ENCODE results near the gene DHRSX.
"Not testable (repeated sequence)": the region's sequence is repeated elsewhere in the genome, so short reads cannot be mapped to it uniquely, and the experiment has no call there.

The DHRSX gene

DNA sequence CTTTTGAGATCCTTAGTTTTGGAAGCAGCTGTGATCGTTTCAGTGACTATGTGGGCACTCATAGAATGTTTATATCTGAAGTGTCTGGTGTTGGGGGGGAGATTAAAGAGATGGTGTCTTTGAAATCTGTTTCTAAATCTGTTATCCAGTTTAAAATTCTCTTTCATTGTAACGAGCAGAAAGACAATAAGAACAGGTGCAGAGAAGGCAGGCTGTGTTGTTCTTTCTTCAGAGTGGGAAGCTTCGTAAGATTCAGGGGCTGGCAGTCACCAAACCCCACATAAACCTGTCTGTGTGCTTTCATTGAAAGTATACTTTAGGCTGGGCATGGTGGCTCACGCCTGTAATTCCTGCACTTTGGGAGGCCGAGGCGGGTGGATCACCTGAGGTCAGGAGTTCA is 16.3 kb upstream of the DHRSX start:
- no peak for DNase-seq

DNA sequence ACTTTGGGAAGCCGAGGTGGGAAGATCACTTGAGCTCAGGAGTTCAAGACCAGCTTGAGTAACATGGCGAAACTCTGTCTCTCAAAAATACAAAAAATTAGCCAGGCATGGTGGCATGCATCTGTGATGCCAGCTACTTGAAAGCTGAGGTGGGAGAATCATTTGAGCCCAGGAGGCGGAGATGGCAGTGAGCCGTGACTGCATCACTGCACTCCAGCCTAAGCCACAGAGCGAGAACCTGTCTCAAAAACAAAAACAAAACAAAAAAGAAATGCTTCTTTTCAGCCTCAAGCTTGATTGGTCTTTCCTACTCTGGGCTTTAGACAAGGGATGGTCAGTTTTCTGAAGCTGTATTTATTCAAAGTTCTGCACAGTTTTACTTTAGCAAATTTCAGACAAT is 15.8 kb upstream of the DHRSX start:
- DNase-seq = no peak

DNA sequence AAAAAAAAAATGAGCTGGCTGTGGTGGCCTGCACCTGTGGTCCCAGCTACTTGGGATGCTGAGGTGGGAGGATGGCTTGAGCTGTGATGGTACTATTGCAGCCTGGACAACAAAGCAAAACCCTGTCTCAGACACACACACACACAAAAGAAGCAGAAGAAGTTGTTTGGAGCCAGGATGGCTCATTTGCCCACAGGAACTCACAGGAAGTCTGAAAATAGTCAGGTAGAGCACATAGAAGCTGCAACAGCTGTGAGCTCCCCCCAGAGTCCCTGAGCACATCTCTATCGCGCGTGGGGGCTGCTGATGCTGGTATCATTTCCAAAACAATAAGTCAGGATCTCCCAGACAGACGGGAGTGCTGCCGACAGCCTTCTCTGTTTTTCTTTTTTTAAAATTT is 13.4 kb upstream of the DHRSX start:
- no peak for DNase-seq

DNA sequence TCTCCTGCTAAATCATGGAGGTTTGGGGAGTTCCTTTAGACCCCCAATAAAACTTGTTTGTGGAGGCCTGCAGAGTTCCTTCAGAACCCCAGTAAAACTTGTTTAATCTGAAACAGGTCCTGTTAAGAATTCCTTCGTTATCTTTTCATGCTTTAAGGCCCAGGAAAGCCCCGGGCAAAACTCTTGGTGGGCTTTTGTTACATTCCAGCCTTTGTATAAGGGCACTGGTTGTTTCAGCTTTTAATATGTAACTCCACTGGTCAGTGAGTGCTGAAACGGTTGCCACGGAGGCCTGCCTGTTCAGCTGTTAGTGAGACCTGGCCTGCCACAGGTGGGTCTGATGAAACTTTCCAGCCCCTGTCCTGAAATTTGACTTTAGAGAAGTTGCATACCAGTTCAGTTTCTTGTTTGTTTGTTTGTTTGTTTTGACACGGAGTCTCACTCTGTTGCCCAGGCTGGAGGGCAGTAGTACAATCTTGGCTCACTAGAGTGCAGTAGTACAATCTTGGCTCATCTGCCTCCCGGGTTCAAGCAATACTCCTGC is 12.4 kb upstream of the DHRSX start:
- no peak for DNase-seq

DNA sequence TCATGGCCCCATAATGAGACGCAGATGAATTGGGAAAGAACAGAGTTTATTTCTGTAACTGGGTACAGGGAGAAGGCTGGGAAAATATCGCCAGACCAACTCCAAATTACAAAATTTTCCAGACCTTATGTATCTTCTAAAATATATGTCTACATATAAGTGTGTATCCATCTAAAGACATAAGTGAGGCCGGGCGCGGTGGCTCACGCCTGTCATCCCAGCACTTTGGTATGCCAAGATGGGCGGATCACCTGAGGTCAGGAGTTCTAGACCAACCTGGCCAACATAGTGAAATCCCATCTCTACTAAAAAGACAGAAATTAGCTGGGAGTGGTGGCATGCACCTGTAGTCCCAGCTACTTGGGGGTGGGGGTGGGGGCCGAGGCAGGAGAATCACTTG is 11.7 kb upstream of the DHRSX start:
- DNase-seq = no peak

DNA sequence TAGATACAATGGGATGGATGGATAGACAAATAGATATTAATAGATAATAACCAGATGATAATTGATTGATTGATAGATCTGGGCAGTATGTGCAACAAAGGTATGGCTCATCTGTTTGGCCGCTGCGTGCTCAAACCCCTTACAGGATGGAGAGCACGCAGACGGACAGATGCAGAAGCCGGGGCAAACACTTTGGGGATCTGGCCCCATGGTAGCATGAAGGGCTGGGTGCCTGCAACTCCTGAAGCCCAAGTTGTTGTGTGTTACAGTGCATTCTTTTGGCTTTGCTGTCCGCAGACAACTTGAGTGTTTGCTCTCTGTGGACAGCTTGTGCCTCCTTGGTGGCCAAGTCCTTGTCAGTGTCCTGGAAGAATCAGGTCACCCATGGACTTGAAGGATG is 10.6 kb upstream of the DHRSX start:
- no peak for DNase-seq

DNA sequence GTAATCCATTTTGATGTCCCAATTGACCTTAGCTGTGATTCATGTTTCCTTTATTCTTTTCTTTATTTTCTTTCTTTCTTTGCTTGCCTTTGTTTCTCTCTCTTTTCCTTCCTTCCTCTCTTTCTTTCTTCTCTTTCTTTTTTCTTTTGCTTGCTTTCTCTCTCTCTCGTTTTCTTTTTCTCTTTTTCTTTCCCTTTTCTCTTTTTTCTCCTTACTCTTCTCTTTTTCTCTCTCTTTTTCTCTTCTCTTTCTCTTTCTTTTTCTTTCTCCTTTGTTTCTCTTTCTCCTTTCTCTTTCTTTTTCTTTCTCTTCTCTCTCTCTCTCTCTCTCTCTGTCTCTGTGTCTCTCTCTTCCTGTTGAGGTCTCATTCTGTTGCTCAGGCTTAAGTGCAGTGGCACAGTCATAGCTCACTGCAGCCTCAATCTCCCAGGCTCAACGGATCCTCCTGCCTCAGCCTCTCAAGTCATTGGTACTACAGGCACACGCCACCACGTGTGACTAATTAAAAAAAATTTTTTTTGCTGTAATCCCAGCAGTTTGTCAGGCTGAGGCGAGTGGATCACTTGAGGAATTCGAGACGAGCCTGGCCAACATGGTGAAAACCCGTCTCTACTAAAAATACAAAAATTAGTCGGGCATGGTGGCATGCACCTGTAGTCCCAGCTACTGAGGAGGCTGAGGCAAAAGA is 8.0 kb upstream of the DHRSX start:
- no peak for DNase-seq

DNA sequence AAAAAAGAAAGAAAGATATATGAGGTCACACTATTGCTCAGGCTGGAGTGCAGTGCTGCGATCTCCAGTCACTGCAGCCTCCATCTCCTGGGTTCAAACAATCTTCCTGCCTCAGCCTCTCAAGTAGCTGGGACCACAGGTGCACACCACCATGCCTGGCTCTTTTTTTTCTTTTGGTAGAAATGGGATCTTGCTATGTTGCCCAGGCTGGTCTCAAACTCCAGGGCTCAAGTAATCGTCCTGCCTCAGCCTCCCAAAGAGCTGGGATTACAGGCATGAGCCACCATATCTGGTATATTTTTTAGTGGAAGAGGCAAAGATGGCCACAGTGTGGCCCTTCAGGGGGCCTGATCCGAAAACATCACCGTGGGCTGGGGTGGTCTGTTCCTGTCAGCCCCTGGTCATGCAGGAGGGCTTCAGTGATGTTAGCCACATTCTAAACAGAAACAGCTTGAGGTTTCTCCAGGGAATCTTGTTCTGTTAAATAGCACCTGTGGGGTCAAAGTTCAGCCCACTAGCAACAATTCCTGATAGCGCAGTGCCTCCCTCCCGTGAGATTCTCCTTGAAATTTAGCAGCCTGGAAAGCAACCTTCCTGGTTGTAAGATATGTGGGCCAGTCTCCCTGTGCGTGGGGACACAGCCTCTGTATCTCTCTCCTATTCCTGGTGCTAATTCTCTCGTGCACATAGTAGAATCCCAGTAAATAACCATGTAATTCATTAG is 7.3 kb upstream of the DHRSX start:
- no peak for DNase-seq

DNA sequence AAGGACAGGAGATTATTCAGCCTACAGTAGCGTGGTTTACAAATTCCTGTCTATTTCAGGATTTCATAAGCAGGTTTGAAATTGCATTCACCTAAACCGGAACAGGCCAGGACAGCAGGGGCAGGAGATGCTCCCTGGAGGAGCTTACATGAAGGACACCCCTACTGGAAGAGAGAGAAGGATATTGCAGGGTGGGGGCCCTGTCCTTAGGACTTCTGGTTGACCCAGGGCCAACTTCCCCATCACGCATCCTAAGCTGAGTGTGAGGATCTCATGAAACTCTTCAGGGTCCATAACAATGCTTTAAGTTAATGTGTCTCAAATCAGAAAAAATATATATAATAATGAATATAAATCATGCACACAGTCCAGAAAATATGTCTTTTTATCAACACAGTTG is 6.4 kb upstream of the DHRSX start:
- DNase-seq = no peak

DNA sequence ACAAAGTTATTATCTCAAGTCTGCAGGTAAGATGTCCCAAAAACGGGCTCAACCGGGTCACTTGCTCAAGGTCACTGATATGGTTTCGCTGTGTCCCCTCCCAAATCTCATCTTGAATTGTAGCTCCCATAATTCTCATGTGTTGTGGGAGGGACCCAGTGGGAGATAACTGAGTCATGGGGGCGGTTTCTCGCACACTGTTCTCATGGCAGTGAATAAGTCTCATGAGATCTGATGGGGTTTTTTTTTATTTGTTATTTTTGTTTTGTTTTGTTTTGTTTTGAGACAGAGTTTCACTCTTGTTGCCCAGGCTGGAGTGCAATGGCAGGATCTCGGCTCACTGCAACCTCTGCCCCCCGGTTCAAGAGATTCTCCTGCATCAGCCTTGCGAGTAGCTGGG is 4.6 kb upstream of the DHRSX start:
- not testable (repeated sequence) for DNase-seq

DNA sequence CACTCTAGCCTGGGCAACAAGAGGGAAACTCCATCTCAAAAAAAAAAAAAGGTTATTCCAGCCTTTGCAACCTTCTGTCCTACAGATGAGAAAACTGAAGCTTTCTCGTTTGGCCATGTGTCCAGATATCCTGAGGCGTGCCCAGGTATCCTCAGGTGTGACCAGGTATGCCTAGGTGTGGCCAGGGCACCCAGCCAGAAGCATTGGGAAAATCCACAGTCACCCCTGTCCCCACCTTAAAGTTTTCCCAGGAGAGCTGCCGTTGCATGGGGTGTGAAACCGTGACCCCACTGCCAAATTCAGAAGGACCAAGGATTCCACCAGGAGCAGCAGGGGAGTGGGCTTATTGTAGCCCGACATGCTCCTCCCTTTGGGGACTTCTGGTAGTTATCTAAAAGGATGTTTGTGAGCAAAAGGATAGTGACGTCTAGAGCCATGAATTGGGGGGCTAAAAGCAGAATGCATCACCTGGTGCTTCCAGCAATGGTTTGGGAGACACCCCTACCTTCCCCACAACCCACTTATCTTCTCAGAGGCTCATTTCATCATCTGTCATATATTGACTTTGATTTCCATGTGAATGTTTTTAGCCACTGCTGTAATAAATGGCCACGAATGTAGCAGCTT is 4.0 kb upstream of the DHRSX start:
- no peak for DNase-seq

DNA sequence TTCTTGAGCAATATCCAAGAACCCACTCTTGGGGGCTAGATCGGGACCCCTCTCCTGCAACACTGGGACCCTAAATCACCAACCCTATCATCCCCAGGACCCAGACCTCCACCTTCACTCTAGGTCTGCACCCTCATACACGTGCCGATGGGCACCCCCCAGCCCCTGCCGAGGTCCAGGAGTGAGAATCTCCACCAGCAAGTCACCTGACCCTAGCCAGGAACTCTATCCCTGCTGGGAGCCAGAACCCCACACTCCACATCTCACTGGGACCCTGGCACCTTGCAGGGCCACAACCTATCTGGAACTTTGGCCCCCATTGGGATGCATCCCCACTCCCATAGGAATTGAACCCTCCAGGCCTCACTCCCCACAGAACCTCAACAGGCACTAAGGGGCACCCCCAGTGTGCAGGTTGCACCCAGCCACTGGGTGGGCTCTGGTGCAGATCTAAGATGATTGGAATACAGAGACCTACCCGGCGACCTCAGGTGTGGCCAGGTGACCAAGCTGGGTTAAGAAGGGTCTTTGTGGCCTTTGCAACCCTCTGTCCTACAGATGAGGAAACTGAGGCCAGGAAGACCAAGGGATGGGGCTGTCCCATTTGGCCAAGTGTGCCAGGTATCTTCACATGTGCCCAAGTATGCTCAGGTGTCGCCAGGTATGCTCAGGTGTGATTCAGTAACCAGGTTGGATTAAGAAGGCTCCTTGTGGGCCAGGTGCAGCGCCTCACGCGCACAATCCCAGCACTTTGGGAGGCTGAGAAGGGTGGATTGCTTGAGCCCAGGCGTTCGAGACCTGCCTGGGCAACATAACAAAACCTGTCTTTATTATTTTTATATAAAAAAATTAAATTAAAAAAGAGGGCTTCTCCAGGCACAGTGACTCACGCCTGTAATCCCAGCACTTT is 3.1 kb upstream of the DHRSX start:
- no peak for DNase-seq

DNA sequence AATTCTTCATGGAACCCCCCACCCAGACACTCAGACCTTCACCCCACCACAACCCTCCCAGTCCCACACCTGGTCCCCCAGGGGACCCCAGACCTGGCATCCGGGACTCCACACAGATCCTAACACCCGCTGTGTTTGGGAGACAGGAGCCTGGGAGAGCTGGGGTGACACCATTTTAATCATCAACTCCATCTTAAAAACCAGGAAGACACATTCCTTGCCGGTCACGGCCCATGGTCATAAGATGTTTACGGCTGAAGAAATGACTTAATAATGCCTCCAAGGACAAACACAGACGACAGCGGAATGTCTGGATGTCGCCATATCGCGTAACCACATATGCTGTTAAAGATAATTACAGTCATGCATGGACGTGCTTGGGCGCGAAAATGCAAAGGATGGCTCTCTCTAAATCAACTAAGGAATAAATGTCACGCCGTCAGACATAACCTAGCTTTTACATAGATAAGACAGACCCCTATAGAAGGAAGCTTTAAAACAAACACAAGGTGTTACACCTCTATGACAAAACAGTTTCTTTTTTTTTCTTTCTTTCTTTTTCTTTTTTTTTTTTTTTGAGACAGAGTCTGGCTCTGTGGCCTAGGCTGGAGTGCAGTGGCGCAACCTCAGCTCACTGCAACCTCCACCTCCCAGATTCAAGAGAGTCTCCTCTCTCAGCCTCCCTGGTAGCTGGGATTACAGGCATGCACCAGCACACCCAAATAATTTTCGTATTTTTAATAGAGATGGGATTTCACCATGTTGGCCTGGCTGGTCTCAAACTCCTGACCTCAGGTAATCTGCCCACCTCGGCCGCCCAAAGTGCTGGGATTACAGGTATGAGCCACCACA is 2.1 kb upstream of the DHRSX start:
- no peak for DNase-seq

DNA sequence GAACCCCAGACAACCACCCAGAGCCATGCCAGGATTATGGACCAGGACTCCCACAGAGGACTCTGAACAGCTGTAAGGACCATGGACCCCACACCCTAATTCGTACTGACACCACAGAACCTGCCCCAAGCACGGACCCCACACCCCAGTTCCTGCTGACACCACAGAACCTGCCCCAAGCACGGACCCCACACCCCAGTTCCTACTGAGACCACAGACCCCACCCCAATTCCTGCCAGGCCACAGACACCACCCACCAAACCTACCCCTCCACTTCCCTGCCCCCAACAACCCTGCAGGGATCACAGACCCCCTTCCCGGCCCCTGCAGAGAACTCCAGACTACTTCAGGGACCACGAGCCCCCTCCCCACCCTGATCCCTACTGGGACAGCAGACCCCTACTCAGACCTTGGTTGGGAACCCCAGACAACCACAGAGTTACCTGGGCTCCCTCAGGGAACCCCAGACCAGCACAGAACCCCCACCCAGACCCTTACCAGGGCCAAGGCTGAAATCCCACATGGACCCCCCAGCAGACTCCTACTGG is 1.4 kb upstream of the DHRSX start:
- no peak for DNase-seq

DNA sequence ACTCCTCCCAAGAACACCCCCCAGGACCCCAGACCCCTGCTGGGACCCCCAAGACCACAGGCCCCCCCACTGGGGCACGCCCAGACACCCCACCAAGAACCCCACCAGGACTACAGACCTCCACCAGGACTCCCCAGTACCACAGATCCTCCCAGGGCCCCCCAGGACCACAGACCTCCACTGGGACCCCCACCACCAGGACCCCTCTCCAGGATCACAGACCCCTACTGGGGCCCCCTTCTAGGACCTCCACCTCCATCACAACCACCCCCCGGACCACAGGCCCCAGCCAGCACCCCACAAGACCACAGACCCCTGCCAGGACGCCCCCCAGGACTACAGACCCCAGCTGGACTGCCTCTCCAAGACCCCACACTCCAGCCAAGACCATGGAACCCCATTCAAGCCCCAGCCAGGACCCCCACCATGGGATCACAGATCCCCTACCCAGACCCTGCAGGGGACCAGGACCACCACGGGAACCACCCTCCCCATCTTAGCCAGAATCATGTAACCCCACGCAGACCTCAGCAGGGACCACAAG is 855 bp upstream of the DHRSX start:
- DNase-seq = no peak

DNA sequence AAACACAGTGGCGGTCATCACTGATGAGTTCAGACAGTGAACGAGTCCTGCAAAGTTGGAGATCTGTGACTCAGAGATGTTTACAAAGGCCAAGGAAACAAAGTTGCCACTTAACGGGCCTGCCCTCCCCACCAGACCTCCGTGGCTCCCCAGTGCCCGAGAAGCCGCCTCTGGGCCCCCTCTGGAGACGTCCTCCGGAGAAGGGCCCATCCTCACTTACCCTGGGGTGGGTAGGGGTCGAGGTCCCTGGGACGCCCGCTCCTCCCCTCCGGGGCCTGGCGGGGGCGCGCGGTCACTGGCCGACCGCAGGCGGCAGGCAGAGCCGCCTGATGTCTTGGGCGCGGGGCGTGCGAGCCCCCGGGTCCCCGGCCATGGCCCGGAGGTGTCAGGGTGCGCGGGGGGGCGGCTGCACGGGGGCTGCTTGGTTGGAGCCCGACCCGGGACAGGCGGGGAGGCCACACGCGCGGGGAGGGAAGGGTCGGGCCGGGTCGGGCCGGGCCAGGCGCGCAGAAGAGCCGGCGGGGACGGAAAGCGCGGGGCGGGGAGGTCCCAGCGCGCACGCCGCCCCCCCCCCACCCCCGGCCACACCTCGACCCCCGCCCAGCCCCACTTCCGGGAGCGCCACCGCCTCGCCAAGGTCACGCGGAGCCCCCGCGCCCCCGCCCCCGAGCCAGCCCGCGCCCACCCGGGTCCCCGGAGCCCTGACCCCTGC is 529 bp downstream of the DHRSX start:
- no peak for DNase-seq

DNA sequence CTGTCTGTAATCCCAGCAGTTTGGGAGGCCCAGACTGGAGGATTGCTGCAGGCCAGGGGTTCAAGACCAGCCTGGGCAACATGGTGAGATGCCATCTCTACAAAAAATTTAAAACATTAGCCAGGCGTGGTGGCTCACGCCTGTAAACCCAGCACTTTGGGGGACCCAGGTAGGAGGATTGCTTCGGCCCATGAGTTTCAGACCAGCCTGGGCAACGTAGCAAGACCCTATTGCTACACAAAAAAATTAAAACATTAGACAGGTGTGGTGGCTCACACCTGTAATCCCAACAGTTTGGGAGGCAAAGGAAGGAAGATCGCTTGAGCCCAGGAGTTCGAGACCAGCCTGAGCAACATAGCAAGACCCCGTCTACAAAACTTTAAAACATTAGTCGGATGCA is 1.3 kb downstream of the DHRSX start:
- DNase-seq = no peak

DNA sequence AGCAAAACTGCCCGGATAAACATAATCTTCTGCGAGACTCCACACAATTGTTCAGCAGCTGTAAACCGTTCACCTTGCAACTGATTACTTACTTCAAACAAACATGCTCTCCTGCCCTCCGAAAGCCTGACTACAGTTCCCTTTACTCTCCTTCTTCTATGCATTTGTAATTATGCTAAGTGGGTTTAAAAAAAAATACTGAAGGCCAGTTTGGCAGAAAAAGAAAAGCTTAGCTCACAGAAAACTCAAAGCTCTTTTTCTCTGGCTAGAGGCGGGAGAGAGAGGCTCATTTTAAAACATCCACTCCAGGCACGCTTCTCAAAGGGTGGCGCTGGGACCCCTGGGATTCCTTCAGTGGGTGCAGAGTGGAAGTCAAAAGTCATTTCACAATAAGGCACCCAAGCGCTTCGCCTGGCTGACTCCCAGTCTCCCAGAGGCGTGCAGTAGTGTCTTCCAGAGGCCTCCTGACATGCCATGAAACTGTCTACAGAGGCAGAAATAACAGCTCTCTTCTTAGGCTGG is 1.9 kb downstream of the DHRSX start:
- no peak for DNase-seq

DNA sequence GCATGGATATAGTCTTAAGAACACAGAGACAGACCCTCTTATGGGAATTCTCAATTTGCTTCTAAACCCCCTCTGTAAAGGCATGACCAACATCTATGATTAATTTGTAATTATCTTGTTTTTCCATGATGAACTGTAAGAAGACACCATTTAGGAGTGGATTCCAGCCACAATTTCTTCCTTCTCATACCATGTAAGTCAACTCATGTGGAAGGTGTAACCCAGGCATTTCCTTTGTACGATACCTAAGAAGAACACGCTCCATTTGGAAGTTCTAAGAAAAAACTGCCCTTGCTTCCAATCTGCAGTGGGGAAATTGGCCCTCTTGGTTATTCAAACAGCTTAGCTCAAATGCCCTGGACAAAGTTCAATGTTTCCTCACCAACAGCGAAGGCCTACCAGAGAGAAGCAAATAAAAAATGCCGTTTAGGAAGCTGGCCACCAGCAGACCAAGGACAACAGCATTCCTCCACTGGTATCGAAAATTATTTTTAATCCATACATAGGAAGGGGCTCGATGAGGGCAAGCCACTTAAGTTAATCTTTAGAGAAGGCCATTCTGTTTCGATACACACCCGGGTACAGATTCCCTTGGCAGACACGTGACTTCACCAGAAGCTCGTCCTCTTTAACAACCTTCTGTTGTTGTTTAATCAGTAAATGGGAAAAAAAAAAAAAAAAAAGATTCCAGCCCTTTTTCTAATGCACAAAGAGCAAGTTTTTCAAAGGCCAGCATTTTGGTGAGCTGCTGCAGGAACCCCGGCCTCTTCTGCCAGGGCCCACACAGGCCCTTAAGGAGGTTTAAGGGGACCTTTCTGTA is 2.6 kb downstream of the DHRSX start:
- DNase-seq = no peak

DNA sequence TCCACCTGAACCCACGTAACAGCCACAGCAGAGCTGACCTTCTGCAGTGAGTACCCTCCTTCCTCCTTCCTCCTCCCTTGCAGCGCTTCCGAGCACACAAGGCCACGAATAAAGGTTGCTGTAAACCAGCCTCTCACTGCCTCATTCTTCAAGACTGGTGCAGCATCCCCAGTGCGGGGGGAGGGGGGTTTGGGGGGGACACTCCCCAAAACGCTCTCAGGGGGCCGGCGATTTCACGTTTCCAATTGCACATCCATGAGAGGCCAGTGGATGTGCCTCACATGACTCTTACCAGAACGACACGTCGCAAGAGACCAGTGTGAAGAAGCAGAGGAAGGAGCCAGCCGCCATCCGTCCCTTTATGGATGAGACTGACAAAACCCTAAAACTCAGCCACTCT is 5.2 kb downstream of the DHRSX start:
- DNase-seq = no peak
